HepG2 (cell line): ENCODE data around the gene SLC8A2. TPM values are rescaled to one million over a fixed set of nuclear protein-coding genes. Genes with fewer than 3 reads are reported as not detected.
A peak's percentile ranks its signal among the peaks of the same experiment; 100 is the strongest.

Experiments
- ATAC-seq: fragments of 200-7000 bp; cut with Tn5 transposase; 3 replicates; pipeline ENCODE4 v1.9.1; 2020; ENCODE audit warnings: mild to moderate bottlenecking, moderate library complexity
- BruUV-seq: library from RNA; stranded (reverse); fragments of 400-500 nt; replicated peaks from 2 replicates; lab custom pipeline; 2021; lab: Mats Ljungman, UMichigan
- CTCF ChIA-PET: fragments of 300-600 bp; formaldehyde crosslinking; extraction: SDS; loops from one replicate; lab custom pipeline; 2021; ENCODE audit warnings: low total read pairs, inconsistent platforms, low intra/inter-chr PET ratio; lab: Yijun Ruan, JAX
- POLR2A ChIA-PET: fragments of 350-600 bp; sonication (Branson Sonifier 250); formaldehyde crosslinking; loops from one replicate; lab custom pipeline; 2020; ENCODE audit warnings: antibody characterized with exemption, inconsistent platforms; lab: Yijun Ruan, JAX
- DNase-seq: peaks from one replicate; pipeline ENCODE4 v3.0.0-alpha.2; 2015; ENCODE audit warnings: low spot score
- FAIRE-seq: peaks from 3 replicates; lab custom pipeline; 2011; peaks lifted over from hg19 to GRCh38; lab: Jason Lieb, UNC
- H2AFZ ChIP-seq: one replicate; pipeline ENCODE4 v1.6.1; 2011; ENCODE audit warnings: low read length, inconsistent platforms
- H3K27ac ChIP-seq: fragments of 300-600 bp; 3 replicates; pipeline ENCODE4 v1.8.0; 2011; ENCODE audit warnings: mixed run types, mild to moderate bottlenecking, mixed read lengths, low read length, inconsistent platforms; ENCODE audit not compliant: insufficient read depth; ENCODE audit errors: extremely low read length
- H3K27me3 ChIP-seq, 2 experiments: fragments of 200-600 bp in 1 of 2; 2 replicates in 1 of 2; 3 replicates in 1 of 2; pipeline versions ENCODE4 v1.6.0 to v1.8.0; 2011; ENCODE audit warnings: low read length in 2 of 2, mild to moderate bottlenecking in 2 of 2, moderate library complexity in 2 of 2, inconsistent platforms in 1 of 2; ENCODE audit not compliant: insufficient read depth in 2 of 2, control insufficient read depth in 1 of 2
- H3K36me3 ChIP-seq, 2 experiments: fragments of 200-600 bp in 1 of 2; replicated peaks in 1 of 2; 2 replicates in 1 of 2; 3 replicates in 1 of 2; pipeline versions ENCODE4 v1.5.1 to v1.8.0; 2011; ENCODE audit warnings: low read length in 2 of 2, inconsistent platforms in 1 of 2; ENCODE audit not compliant: insufficient read depth in 2 of 2, control insufficient read depth in 1 of 2
- H3K4me1 ChIP-seq: 2 replicates; pipeline ENCODE4 v1.5.1; 2012; ENCODE audit warnings: low read length, inconsistent platforms; ENCODE audit not compliant: insufficient read depth
- H3K4me2 ChIP-seq: 2 replicates; pipeline ENCODE4 v1.6.0; 2011; ENCODE audit warnings: low read depth, low read length, inconsistent platforms
- H3K4me3 ChIP-seq, 3 experiments: fragments of 200-600 bp in 1 of 3; sonication (generic), shearing (Covaris generic) in 1 of 3; replicated peaks in 1 of 3; 2 replicates each; pipeline ENCODE4 v1.5.1; 2011 to 2016; ENCODE audit warnings: low read length in 3 of 3, inconsistent platforms in 2 of 3, low read depth in 2 of 3, mild to moderate bottlenecking in 2 of 3, control low read depth in 1 of 3, mixed read lengths in 1 of 3; ENCODE audit not compliant: insufficient read depth in 1 of 3
- H3K79me2 ChIP-seq: one replicate; pipeline ENCODE4 v1.6.1; 2011; ENCODE audit warnings: low read length, inconsistent platforms; ENCODE audit not compliant: insufficient read depth
- H3K9ac ChIP-seq: 2 replicates; pipeline ENCODE4 v1.6.0; 2011; ENCODE audit warnings: mild to moderate bottlenecking, low read depth, low read length, inconsistent platforms; ENCODE audit not compliant: insufficient read depth
- H3K9me3 ChIP-seq: 2 replicates; pipeline ENCODE4 v1.5.1; 2012; ENCODE audit warnings: mild to moderate bottlenecking, low read length
- H4K20me1 ChIP-seq: 2 replicates; pipeline ENCODE4 v1.6.0; 2011; ENCODE audit warnings: inconsistent platforms, mild to moderate bottlenecking, low read length, moderate library complexity; ENCODE audit not compliant: insufficient read depth
- AGO2 ChIP-seq: fragments of 200-400 bp; formaldehyde crosslinking; optimal IDR thresholded peaks from 2 replicates; pipeline ENCODE3; 2017; ENCODE audit warnings: mild to moderate bottlenecking, low read depth, low read length, moderate library complexity
- ARNTL ChIP-seq: sonication (generic); formaldehyde crosslinking; IDR thresholded peaks from 2 replicates; pipeline ENCODE4 v1.4.0; 2020; ENCODE audit warnings: mild to moderate bottlenecking, missing genetic modification reagents
- FOSL1 ChIP-seq: sonication (generic); formaldehyde crosslinking; IDR thresholded peaks from 2 replicates; pipeline ENCODE4 v1.9.0; 2021; ENCODE audit warnings: missing genetic modification reagents, borderline replicate concordance
- HNRNPL ChIP-seq: fragments of 200-400 bp; formaldehyde crosslinking; IDR thresholded peaks from 2 replicates; pipeline ENCODE4 v1.6.1; 2017; ENCODE audit warnings: mild to moderate bottlenecking, low read depth, low read length
- NONO ChIP-seq, 2 experiments: fragments of 450-650 bp in 1 of 2; sonication (generic) in 1 of 2; formaldehyde crosslinking in 1 of 2; IDR thresholded peaks in 1 of 2; conservative IDR thresholded peaks in 1 of 2; 2 replicates each; pipeline versions ENCODE4 v1.6.1 to v1.8.0; 2017 to 2022; ENCODE audit warnings: mild to moderate bottlenecking in 1 of 2, missing genetic modification reagents in 1 of 2, moderate library complexity in 1 of 2
- RFXANK ChIP-seq: IDR thresholded peaks from 2 replicates; pipeline ENCODE4 v1.6.1; 2016
- SUZ12 ChIP-seq: fragments of 150-350 bp; IDR thresholded peaks from 2 replicates; pipeline ENCODE4 v1.6.1; 2014; ENCODE audit warnings: low read depth, low read length
- TEAD3 ChIP-seq: optimal IDR thresholded peaks from 2 replicates; pipeline ENCODE3; 2016; ENCODE audit warnings: borderline replicate concordance
- ZBTB42 ChIP-seq: sonication (generic); formaldehyde crosslinking; IDR thresholded peaks from 2 replicates; pipeline ENCODE4 v1.5.0; 2020; ENCODE audit warnings: mild to moderate bottlenecking, missing genetic modification reagents
- ZNF274 ChIP-seq: sonication (generic); formaldehyde crosslinking; IDR thresholded peaks from 2 replicates; pipeline ENCODE4 v1.5.1; 2020; ENCODE audit warnings: mild to moderate bottlenecking, missing genetic modification reagents
- ZNF337 ChIP-seq: sonication (generic); formaldehyde crosslinking; IDR thresholded peaks from 2 replicates; pipeline ENCODE4 v1.5.1; 2020; ENCODE audit warnings: missing genetic modification reagents, low read depth, mild to moderate bottlenecking, borderline replicate concordance
- ZZZ3 ChIP-seq: sonication (generic); formaldehyde crosslinking; IDR thresholded peaks from 2 replicates; pipeline ENCODE4 v1.4.0; 2020; ENCODE audit warnings: missing genetic modification reagents, mild to moderate bottlenecking, borderline replicate concordance
- WGBS: methylation state at CpG from one replicate; pipeline ENCODE4 v1.1.6; 2017; ENCODE audit warnings: low lambda C conversion rate; 5-methylcytosine and 5-hydroxymethylcytosine counted together
- in situ Hi-C: cut with HindIII; loops from 2 replicates; pipeline ENCODE4 v1.10.0; 2017; ENCODE audit warnings: low pct_unique_long_range_greater_than_20kb; ENCODE audit not compliant: extremely low pct_ligation_motif_present
- intact Hi-C: fragments of 100-400 bp; cut with micrococcal nuclease; formaldehyde crosslinking; loops from one replicate; pipeline ENCODE4 v1.10.0; 2022; ENCODE audit not compliant: unreplicated experiment
- polyA plus RNA-seq, 8 experiments: library from polyadenylated mRNA; depleted of rRNA in 3 of 8; stranded (reverse) in 7 of 8; unstranded in 1 of 8; fragments of >200 nt; fragmentation: Illumina TruSeq in 4 of 8; extraction: Trizol in 4 of 8; gene quantifications; 2 replicates each; pipeline versions ENCODE4 v1.2.1 to v1.2.3, GENCODE V29; 2011 to 2016; ENCODE audit warnings: low read depth in 4 of 8, missing spikeins in 1 of 8, mixed read lengths in 1 of 8; ENCODE audit not compliant: insufficient read depth in 1 of 8
- total RNA-seq, 5 experiments: library from RNA; depleted of rRNA; stranded (reverse); fragments of >200 nt; fragmentation: Illumina TruSeq; extraction: Trizol; gene quantifications; 2 replicates each; pipeline ENCODE4 v1.2.3, GENCODE V29; 2016; ENCODE audit warnings: low read depth in 1 of 5

Gene SLC8A2
- total and polyA plus RNA-seq, 2 of the 13 experiments (the other 11 are each of a cell fraction or from before 2014, with no cell fraction given), result 0.02 TPM; not detected in 1

DNA sequence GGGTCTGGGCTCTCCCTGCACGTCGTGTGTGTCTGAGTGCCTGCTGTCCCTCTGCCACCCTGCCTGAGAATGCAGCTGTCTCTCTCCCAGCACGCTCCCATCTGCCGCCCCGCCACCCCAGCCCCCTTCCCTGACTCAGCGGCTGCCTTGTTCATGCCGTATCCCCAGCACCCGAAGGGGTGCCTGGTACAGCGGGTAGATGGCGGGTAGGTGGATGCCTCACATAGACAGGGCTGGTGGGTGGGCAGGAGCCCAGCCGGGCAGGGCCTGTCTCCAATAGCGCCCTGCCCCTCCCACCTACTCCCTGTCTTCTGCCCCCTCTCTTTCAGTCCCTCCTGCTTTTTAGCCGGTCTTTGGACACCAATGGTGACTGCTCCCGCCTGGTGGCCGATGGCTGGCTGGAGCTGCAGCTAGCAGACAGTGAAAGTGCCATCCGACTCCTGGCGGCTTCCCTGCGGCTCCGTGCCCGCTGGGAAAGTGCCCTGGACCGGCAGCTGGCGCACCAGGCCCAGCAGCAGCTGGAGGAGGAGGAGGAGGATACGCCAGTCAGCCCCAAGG, 92.2 kb downstream of the SLC8A2 start:
- H3K4me1 ChIP-seq, result no peaks in the 10 kb centered on the region
- no peak for TF ChIP-seq ZBTB42 (CRISPR knock-in tag)
- no peak for TF ChIP-seq SUZ12
- TF ChIP-seq ZNF337 (CRISPR knock-in tag), result no peak
- 0 out of 2 replicates have a peak, but pooled peaks have one; percentile 26 for TF ChIP-seq HNRNPL
- TF ChIP-seq RFXANK (CRISPR knock-in tag), result no peak
- no peak for TF ChIP-seq ARNTL (CRISPR knock-in tag)
- TF ChIP-seq ZNF274 (CRISPR knock-in tag), result 0 out of 2 replicates have a peak, but pooled peaks have one; percentile 32
- TF ChIP-seq ZZZ3 (CRISPR knock-in tag), result no peak
- TF ChIP-seq AGO2, result peak; percentile 25
- no peak for TF ChIP-seq NONO (IDR thresholded peaks at IDR 0.05)
- no peak for TF ChIP-seq NONO (CRISPR knock-in tag; conservative IDR thresholded peaks at IDR 0.05)
- no peak for TF ChIP-seq FOSL1 (CRISPR knock-in tag)
- TF ChIP-seq TEAD3, result no peak
- H3K9ac ChIP-seq, result no peak overlapping the region
- H2AFZ ChIP-seq, result no peak overlapping the region
- CTCF ChIA-PET, result no interaction called here
- H3K27ac ChIP-seq, result no peak overlapping the region
- H3K4me2 ChIP-seq, result no peak overlapping the region
- in situ Hi-C loops (no loop called here), intact Hi-C loops (no loop called here)
- WGBS, result 95% methylated on average over 15 of the region's 23 CpGs
- POLR2A ChIA-PET, result no interaction called here
- H3K27me3 ChIP-seq, result no peaks in the 10 kb centered on the region
- no peaks in the 10 kb centered on the region for H3K79me2 ChIP-seq
- BruUV-seq, result no TSS peak
- no peak for FAIRE-seq
- 0 out of 2 replicates have a peak, but pooled peaks cover 3% of the 10 kb centered on the region for H4K20me1 ChIP-seq
- ATAC-seq, result no peak
- peaks cover 36 to 58% of the 10 kb centered on the region in 2 experiments for H3K36me3 ChIP-seq
- H3K9me3 ChIP-seq, result no peaks in the 10 kb centered on the region
- no peak overlapping the region for H3K4me3 ChIP-seq
- DNase-seq, result no peak
